Panc1 (cell line): ENCODE data around the gene FERMT3. TPM values are rescaled to one million over a fixed set of nuclear protein-coding genes. Genes with fewer than 3 reads are reported as not detected.

Source experiments
- ATAC-seq: fragments of 200-7000 bp; cut with Tn5 transposase; 2 replicates; pipeline ENCODE4 v1.9.1; 2020; ENCODE audit warnings: mild to moderate bottlenecking, moderate library complexity
- BruUV-seq: library from RNA; stranded (reverse); fragments of 400-500 nt; replicated peaks from 2 replicates; lab custom pipeline; 2021; lab: Mats Ljungman, UMichigan
- CTCF ChIA-PET: fragments of 300-600 bp; sonication (Branson Sonifier 250); formaldehyde crosslinking; loops from one replicate; lab custom pipeline; 2022; ENCODE audit warnings: antibody characterized with exemption; lab: Charles Lee
- POLR2A ChIA-PET: fragments of 300-600 bp; sonication (Branson Sonifier 250); formaldehyde crosslinking; loops from one replicate; lab custom pipeline; 2022; ENCODE audit warnings: antibody characterized with exemption; lab: Charles Lee
- DNase-seq: peaks from one replicate; pipeline ENCODE4 v3.0.0-alpha.2; 2010; ENCODE audit warnings: low read depth, low spot score
- H3K27ac ChIP-seq: 2 replicates; pipeline ENCODE4 v1.5.1; 2011; ENCODE audit warnings: mild to moderate bottlenecking, low read length, inconsistent platforms
- H3K27me3 ChIP-seq: fragments of 200-500 bp; sonication (Bioruptor generic); 2 replicates; pipeline ENCODE4 v1.6.0; 2014; ENCODE audit warnings: low read length, inconsistent platforms; ENCODE audit not compliant: control insufficient read depth, insufficient read depth
- H3K36me3 ChIP-seq: fragments of 200-500 bp; sonication (Bioruptor generic); 2 replicates; pipeline ENCODE4 v1.5.1; 2014; ENCODE audit warnings: inconsistent platforms, mild to moderate bottlenecking, low read length, moderate library complexity; ENCODE audit not compliant: control insufficient read depth, insufficient read depth
- H3K4me1 ChIP-seq: 2 replicates; pipeline ENCODE4 v1.5.1; 2011; ENCODE audit warnings: inconsistent platforms, mild to moderate bottlenecking, low read length, moderate library complexity; ENCODE audit not compliant: control insufficient read depth, insufficient read depth
- H3K4me3 ChIP-seq, 2 experiments: 2 replicates each; pipeline ENCODE4 v1.5.1; 2011 to 2012; ENCODE audit warnings: low read depth in 2 of 2, low read length in 2 of 2, mild to moderate bottlenecking in 2 of 2, inconsistent platforms in 1 of 2, moderate library complexity in 1 of 2
- H3K9me3 ChIP-seq: fragments of 200-500 bp; sonication (Bioruptor generic); 2 replicates; pipeline ENCODE4 v1.5.1; 2014; ENCODE audit warnings: low read depth, mild to moderate bottlenecking, inconsistent platforms, low read length, moderate library complexity; ENCODE audit not compliant: control insufficient read depth, insufficient read depth
- POLR2AphosphoS5 ChIP-seq: IDR thresholded peaks from 2 replicates; pipeline ENCODE4 v1.6.1; 2012; ENCODE audit warnings: mild to moderate bottlenecking, low read depth, low read length, moderate library complexity
- REST ChIP-seq, 2 experiments: IDR thresholded peaks; 2 replicates each; pipeline ENCODE4 v1.6.1; 2011 to 2012; ENCODE audit warnings: low read depth in 2 of 2, control low read depth in 1 of 2, low read length in 1 of 2, mild to moderate bottlenecking in 1 of 2, moderate library complexity in 1 of 2; ENCODE audit not compliant: insufficient read depth in 1 of 2
- SIN3A ChIP-seq: IDR thresholded peaks from 2 replicates; pipeline ENCODE4 v1.6.1; 2012; ENCODE audit warnings: low read depth, mild to moderate bottlenecking, low read length, moderate library complexity, borderline replicate concordance; ENCODE audit not compliant: insufficient read depth
- TCF7L2 ChIP-seq: IDR thresholded peaks from 2 replicates; pipeline ENCODE4 v1.6.1; 2011; ENCODE audit warnings: mild to moderate bottlenecking, low read depth, low read length, inconsistent platforms
- in situ Hi-C: cut with HindIII; loops from 2 replicates; pipeline ENCODE4 v1.10.0; 2016; ENCODE audit warnings: low sequenced_read_pairs, low pct_unique_long_range_greater_than_20kb
- intact Hi-C: fragments of 100-400 bp; cut with micrococcal nuclease; formaldehyde crosslinking; loops from one replicate; pipeline ENCODE4 v1.10.0; 2022; ENCODE audit not compliant: unreplicated experiment
- total RNA-seq: library from RNA; stranded (reverse); gene quantifications from one replicate; pipeline ENCODE4 v1.2.1, GENCODE V29; 2021; ENCODE audit not compliant: unreplicated experiment
- TF ChIP-seq, protein P1 (sequence below): fragments of 450-650 bp; IDR thresholded peaks from 2 replicates; pipeline ENCODE4 v1.5.1; 2017; ENCODE audit warnings: mild to moderate bottlenecking

Gene FERMT3
- total RNA-seq, 1 experiment from 2014 or later = 2.9 TPM

- Histone ChIP-seq H3K36me3 (peaks cover 2% of the 10 kb centered on the region), H3K27ac (peak overlapping the region; percentile 90), H3K4me3 (peak overlapping the region; percentile 76 to 86), H3K4me1 (peaks cover 18% of the 10 kb centered on the region), H3K9me3 (no peaks in the 10 kb centered on the region), H3K27me3 (no peaks in the 10 kb centered on the region)
- ChIA-PET CTCF (interaction anchor here (0.5 to 0.7 kb wide), 2 partner anchors 11 to 70 kb away, joined by 3 to 6 read pairs; no protein-coding TSS in a partner anchor), POLR2A (no interaction called here)
- ATAC-seq = no peak
- intact Hi-C loops (no loop called here), in situ Hi-C loops (no loop called here)
- BruUV-seq = no TSS peak
- TF ChIP-seq TCF7L2 (no peak), POLR2AphosphoS5 (no peak), REST (IDR thresholded peaks at IDR 0.05; ENCODE audit: insufficient read depth in 1 of 2, low read depth in 2 of 2, low read length in 1 of 2) (no peak)
- TF ChIP-seq, protein P1, sequence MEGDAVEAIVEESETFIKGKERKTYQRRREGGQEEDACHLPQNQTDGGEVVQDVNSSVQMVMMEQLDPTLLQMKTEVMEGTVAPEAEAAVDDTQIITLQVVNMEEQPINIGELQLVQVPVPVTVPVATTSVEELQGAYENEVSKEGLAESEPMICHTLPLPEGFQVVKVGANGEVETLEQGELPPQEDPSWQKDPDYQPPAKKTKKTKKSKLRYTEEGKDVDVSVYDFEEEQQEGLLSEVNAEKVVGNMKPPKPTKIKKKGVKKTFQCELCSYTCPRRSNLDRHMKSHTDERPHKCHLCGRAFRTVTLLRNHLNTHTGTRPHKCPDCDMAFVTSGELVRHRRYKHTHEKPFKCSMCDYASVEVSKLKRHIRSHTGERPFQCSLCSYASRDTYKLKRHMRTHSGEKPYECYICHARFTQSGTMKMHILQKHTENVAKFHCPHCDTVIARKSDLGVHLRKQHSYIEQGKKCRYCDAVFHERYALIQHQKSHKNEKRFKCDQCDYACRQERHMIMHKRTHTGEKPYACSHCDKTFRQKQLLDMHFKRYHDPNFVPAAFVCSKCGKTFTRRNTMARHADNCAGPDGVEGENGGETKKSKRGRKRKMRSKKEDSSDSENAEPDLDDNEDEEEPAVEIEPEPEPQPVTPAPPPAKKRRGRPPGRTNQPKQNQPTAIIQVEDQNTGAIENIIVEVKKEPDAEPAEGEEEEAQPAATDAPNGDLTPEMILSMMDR = no peak
- no peak for DNase-seq
Measured at GRCh38 chr11:64224891-64225607, 18.5 kb downstream of the FERMT3 start.

DNA sequence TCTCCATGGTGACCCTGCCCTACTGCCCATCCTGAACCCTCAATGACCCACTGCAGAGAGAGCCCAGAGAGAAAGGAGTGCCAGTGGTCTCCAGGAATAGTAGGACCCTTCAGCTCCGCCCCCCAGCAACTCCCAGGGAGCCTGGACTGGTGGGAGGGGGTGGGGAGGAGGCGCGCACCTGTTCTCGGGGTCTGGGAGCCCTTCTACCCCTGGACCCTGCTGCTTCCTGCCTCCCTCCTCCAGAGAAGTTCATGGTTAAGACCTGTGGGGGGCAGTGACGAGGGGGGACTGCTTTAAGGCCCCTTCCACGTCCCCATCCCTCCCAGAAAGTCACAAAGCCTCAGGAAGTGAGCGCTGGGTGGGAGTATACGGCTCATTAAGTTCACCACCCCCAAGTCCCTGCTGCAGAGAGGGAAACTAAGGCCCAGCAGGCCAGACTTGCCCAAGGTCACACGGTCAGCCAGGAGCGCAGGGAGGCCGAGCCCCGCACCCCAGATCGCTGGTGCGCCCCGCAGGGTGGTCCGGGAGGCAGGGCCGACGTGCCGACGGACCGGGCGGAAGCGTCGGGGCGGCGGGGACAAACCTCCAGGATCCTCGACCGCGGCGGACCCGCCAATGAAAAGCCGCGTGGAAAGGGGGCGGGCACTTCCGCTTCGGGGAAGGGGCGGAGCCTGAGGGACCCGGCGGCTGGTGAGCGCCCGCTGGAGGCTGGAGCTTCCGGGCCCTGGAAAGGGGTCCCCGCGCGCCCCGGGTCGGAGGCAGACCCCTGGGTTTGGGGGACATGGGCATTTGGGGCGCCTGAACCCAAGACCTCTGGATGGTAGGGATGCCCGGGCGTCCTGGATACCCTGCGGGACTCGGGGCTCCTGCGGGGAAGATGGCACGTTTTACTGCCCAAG is 19.3 kb downstream of the FERMT3 start, which contains the start of the genes NUDT22 and TRPT1:
NUDT22 (plus strand) TSS at position 667 of the 899 bp plus-strand sequence. CDS start 379 bp downstream, outside the sequence.
TRPT1 (minus strand) TSS at position 579 of the 899 bp plus-strand sequence; CDS start at position 253, 326 bp downstream.
- POLR2A ChIA-PET = interaction anchor here (0.6 kb wide), 1 partner anchor 64 kb away, joined by 5 read pairs; no protein-coding TSS in a partner anchor
- Histone ChIP-seq H3K36me3 (peaks cover 2% of the 10 kb centered on the region), H3K27ac (peak within 1 kb of the TSS; percentile 90), H3K9me3 (no peaks in the 10 kb centered on the region), H3K27me3 (no peaks in the 10 kb centered on the region), H3K4me3 (peak within 1 kb of the TSS; percentile 76 to 86), H3K4me1 (peaks cover 18% of the 10 kb centered on the region)
- TSS peak; percentile 64 for BruUV-seq
- peak; percentile 81 for ATAC-seq
- in situ Hi-C loops = no loop called here
- intact Hi-C loops = no loop called here
- TF ChIP-seq TCF7L2 (no peak), POLR2AphosphoS5 (peak; percentile 83), SIN3A (peak; percentile 88)
- TF ChIP-seq, protein P1 = no peak; the same call in 1 of the 2 replicates
- DNase-seq = no peak
- CTCF ChIA-PET = interaction anchor here (0.7 kb wide), 1 partner anchor 11 kb away, joined by 3 read pairs; no protein-coding TSS in a partner anchor
